ENCODE results near the gene GALNT13.

The GALNT13 gene

GRCh38 chr2:154244932-154245331 is 373.2 kb downstream of the GALNT13 start:
- DNase-seq (ENCODE audit: low spot score): no peak
- no peak for TF ChIP-seq CTCF (IDR thresholded peaks at IDR 0.05; ENCODE audit: extremely low read depth, missing control alignments)

- DNase-seq (ENCODE audit: low spot score): no peak
- TF ChIP-seq CTCF (IDR thresholded peaks at IDR 0.05; ENCODE audit: extremely low read depth, missing control alignments): no peak
Observed at GRCh38 chr2:154247503-154247902, 375.8 kb downstream of the GALNT13 start.

- DNase-seq (ENCODE audit: low spot score): no peak
- no peak for TF ChIP-seq CTCF (IDR thresholded peaks at IDR 0.05; ENCODE audit: extremely low read depth, missing control alignments)
Observed at GRCh38 chr2:154256136-154256535, 384.4 kb downstream of the GALNT13 start.

GRCh38 chr2:154259030-154259429 is 387.3 kb downstream of the GALNT13 start:
- no peak for TF ChIP-seq CTCF (IDR thresholded peaks at IDR 0.05; ENCODE audit: extremely low read depth, missing control alignments)
- DNase-seq (ENCODE audit: low spot score): no peak

GRCh38 chr2:154261473-154262027 is 389.8 kb downstream of the GALNT13 start:
- TF ChIP-seq CTCF (IDR thresholded peaks at IDR 0.05; ENCODE audit: extremely low read depth, missing control alignments): no peak
- no peak for DNase-seq (ENCODE audit: low spot score)

GRCh38 chr2:154263206-154263605 is 391.5 kb downstream of the GALNT13 start:
- DNase-seq (ENCODE audit: low spot score): no peak
- no peak for TF ChIP-seq CTCF (IDR thresholded peaks at IDR 0.05; ENCODE audit: extremely low read depth, missing control alignments)

GRCh38 chr2:154264024-154264423 is 392.3 kb downstream of the GALNT13 start:
- no peak for DNase-seq (ENCODE audit: low spot score)
- TF ChIP-seq CTCF (IDR thresholded peaks at IDR 0.05; ENCODE audit: extremely low read depth, missing control alignments): no peak
